ENCODE data around the gene AHI1.

AHI1 gene

DNA sequence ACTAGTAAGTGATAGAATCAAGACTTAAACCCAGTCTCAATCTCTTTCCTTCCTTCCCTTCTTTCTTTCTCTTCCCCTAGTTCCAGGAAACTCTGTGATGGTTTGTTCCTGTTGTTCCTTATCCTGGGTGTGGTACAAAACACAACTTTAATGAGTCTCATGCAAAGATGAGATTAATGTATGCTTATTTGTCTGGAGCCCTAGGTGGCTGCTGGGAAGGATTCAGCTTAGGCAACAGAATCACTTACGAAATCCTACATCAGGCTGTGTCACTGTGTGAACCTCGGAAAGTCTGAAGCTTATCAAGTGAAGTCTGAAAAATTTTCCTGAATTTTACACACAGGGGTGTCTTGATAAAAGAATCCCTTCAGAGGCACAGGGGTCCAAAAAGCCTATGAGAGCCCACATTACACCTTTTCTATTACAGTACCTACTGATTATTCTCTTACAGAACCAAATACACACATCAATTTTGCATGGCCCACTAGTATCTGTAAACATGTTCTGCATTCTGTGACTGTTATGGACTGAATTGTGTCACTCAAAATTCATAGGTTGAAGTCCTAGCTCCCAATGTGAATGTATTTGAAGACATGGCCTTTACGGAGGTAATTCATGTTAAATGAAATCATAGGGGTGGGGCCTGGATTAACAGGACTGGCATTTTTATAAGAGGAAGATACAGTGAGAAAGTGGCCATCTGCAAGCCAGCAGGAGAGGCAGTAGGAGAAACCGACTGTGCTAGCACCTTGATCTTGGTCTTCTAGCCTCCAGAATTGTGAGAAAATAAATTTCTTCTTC lies 171.7 kb downstream of the AHI1 start:
- DNase-seq (ENCODE audit: low read depth) = no peak

GRCh38 chr6:135324531-135324930 lies 173.0 kb downstream of the AHI1 start:
- DNase-seq (ENCODE audit: low read depth) = no peak

GRCh38 chr6:135323979-135324378 lies 173.6 kb downstream of the AHI1 start:
- no peak for DNase-seq (ENCODE audit: low read depth)

GRCh38 chr6:135323202-135323668 lies 174.3 kb downstream of the AHI1 start:
- no peak for DNase-seq (ENCODE audit: low read depth)

DNA sequence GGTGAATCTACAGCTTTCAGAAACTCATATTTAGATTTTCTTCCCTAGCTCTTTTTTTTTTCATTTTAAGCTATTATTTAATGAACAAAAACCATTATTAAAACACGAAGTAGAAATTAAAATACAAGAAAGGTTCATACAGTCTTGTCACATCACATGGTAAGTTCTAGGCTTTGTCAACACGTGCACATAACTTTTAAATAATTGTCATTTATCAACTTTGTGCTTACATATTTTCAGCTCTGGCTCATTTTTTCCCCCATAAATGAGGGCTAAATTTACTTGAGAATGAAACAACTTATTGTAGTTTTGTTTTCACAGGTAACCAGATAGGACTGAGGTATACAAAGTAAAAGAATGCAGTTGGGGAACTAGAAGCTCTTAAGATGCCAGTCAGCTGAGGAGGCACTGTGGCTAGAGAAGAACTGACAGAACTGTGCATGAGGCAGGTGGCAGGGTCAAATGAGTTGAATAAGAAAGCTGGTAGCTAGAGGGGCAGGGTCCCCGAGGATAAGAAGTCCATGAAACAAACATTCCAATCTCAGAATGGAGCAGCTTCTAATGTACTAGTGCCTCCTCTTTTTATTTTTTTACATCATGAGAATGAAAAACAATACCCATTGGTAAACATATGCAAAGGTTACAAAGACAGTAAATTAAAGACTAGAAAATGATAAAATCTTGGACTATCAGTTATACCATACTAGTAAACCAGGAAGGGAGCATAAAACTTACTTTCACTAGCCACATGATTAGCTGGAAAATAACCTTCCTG lies 174.9 kb downstream of the AHI1 start:
- DNase-seq (ENCODE audit: low read depth) = no peak

DNA sequence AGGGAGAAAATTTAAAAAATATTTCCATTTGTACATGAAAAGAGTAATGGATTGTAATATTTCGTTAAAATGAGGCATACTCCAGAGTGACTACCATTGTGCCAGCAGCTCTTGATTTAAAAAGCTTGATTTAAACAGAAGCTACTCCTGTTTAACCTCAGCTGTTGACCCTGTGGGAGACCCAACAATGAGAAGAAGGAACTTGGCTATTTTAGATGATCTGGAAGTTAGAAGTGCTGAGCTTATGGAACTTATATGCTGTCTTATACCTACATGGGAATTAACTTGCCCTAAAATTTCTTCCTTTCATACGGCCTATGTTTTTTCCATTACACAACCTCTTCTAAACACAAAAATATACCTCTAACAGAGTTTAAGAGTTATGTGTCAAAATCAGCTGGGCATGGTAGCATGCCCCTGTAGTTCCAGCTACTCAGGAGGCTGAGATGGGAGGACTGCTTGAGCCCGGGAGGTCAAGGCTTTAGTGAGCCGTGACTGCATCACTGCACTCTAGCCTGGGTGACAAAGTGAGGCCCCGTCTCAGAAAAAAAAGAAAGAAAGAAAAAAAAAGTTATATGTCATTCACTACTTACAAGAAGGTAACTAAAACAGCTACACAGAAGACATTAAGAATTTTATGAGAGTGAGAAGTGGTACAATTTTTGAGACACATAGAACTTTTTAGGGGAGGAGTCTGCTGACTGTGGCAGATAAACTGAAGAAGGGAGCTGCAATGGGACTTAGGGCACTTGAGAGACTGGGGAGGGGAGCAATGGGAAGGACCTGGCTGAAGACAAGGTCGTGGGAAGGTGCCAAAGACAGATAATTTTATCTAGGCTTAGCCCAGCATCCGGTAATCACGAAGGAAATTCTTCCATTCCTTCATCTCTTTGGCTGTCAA lies 176.6 kb downstream of the AHI1 start:
- no peak for DNase-seq (ENCODE audit: low read depth)

GRCh38 chr6:135319819-135320218 lies 177.7 kb downstream of the AHI1 start:
- no peak for DNase-seq (ENCODE audit: low read depth)

DNA sequence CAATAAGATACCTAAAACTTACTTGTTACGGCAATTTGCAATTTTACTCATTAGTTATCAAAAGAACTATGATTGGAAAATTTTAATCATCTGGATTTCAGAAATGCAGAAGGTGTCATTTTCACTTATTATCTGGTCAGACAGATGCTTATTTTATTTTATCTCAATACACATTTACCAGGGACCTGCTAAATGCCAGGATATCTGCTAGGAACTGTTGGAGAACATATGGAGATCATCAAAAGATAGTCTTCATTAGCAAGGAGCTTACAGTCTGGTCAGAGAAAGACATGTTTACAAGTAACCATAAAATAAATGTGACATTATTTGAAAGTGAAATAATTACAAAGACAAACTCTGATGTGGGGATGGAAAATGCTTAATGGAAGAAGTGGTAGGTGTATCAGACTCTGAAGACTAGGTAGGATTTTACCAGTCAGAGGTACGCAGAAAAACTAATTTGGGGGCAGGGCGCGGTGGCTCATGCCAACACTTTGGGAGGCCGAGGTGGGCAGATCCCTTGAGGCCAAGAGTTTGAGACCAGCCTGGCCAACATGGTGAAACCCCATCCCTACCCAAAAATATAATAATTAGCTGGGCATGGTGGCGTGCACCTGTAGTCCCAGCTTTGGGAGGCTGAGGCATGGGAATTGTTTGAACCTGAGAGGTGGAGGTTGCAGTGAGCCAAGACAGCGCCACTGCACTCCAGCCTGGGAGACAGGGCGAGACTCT lies 178.6 kb downstream of the AHI1 start:
- no peak for DNase-seq (ENCODE audit: low read depth)

GRCh38 chr6:135314543-135314942 lies 183.0 kb downstream of the AHI1 start:
- DNase-seq (ENCODE audit: low read depth) = no peak

DNA sequence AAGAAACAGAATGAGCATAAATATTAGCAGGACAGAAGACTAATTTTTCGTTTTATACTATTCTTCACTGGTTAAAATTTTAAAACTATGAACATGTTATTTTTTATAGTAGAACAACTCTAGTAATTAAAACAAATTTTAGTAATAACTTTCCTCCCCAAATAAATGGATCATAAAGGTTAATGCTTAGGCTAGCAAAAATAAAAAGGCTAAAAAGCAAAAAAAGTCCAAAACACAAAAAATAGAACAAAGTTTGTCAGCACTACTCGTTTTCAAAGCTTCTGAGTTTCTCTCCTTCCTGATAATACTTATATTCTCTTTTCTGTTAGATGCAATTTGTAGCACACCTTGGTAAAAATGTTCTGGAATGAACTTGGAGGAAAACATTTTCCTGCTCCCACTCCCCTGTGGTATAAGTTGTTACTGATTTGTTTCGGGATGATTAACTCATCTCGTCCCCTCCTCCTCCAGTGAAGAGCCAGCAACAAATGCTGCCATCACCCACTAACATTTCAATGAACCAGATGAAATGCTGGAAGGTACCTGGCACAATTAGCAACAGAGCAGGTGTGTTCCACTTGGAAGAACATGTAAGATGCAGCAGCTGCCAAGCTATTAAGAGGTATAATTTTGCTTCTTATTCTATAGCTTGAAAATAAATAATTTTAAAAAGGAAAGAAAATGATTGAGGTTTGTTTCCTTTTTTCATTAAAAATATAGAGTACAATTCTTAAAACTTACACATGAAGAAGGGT lies 185.9 kb downstream of the AHI1 start:
- DNase-seq (ENCODE audit: low read depth) = no peak

DNA sequence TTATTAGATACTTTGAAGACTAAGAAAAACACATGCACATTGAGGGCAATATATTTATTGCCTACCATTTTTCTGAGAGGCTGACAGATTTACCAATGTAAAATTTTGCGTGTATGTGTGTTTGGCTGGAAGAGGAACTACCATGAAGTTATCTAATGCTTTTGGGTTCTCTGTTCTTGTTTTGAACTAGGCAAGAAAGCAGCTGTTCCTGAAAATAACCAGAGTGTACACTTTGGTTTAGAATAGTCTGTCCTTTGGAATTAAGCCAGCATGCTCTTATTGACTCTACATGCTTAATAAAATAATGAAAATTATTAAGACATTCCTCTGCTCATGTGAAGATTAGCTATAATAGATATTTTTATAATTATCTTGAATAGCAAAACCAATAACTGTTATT lies 187.2 kb downstream of the AHI1 start:
- no peak for DNase-seq (ENCODE audit: low read depth)

DNA sequence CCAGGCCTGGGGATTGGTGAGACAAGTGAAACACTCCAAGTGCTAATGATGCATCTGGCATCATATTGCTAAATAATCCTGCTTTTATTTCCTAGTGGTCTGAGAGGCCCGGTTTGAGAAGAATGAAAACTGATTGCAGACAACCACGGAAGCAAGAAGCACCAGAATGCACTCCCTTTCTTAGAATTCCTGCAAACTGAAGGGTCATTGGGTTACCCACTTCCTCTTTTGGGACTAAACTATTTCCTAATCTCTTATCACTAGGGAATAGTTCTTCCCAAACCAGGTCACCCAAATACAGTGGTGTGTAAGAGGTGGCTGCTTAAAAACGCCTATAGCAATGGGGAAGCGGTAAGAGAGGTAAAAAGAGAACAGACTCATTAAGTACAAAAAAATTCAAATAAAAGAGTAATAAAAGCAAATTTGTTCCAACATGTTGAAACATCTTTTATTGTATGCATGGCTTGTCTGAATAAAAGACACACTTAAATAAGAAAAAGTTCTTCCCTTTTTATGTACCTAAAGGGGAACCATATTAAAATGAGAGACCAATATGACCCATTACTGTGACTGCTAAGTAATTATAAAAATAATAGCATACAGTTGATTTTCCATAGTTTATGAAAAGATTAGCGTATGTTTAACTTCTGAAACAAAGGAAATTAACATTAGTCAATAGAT lies 190.7 kb downstream of the AHI1 start:
- no peak for DNase-seq (ENCODE audit: low read depth)

- no peak for DNase-seq (ENCODE audit: low read depth)
These were observed 191.4 kb downstream of the AHI1 start for GRCh38 chr6:135306166-135306565.

GRCh38 chr6:135305684-135306083 lies 191.9 kb downstream of the AHI1 start:
- no peak for DNase-seq (ENCODE audit: low read depth)

GRCh38 chr6:135304883-135305282 lies 192.7 kb downstream of the AHI1 start:
- no peak for DNase-seq (ENCODE audit: low read depth)

DNA sequence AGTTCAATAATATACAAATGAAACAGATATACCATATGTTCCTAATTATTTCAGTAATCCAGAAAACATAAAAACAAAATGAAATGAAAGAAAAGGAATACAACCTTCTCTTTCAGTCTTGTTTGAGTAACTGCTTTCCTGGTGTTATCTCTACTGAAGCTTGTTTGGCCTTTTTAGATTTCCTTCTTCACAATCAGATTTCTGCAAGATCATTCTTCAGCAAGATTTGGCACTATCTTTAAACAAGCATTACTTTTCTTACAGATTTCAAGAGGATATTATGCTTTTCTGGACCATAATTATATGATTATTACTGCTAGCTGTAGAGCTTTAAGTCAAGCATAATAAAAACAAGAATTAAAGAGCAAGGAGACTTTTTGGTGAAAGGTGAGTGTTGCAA lies 196.2 kb downstream of the AHI1 start:
- no peak for DNase-seq (ENCODE audit: low read depth)

- DNase-seq (ENCODE audit: low read depth) = no peak
These were observed 197.0 kb downstream of the AHI1 start for GRCh38 chr6:135300576-135300975.

- no peak for DNase-seq (ENCODE audit: low read depth)
These were observed 198.3 kb downstream of the AHI1 start for GRCh38 chr6:135299256-135299655.

DNA sequence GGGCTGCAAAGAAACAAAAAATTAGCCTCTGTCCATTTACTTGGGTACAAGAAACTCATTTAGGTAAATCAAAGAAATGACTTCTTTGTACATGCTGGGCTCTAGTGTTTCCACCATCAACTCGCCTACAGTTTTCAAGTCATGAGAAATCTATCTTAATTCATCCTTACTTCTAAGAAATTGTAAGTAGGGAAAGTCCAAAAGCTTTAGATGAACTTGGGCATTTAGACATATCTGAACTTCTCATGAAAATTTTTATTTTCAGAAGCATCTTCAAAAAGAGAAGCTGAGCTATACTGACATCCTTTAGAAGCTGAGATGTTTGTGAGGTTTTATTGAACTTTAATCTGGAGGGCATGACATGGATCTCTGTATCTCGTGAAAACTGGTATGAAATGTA lies 199.1 kb downstream of the AHI1 start:
- DNase-seq (ENCODE audit: low read depth) = no peak

DNA sequence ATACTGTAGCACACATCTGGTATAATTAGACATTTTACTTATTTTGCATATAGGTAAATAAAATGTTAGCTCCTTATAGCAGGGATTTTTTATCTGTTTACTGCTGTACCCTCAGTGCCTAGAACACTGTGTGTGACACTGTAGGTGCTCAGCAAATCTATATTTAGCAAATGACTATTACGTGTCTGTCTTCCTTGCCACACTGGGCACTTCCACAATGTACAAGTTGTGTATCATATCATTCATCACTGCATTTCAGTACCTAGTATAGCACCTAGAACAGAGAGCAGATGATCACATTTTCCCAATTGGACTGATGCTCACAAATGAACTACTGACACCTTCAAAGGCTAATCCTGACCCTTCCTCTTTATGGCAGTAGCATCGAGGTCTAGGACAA lies 200.8 kb downstream of the AHI1 start:
- no peak for DNase-seq (ENCODE audit: low read depth)
